Natural killer cell (primary cell): ENCODE measurements around the gene DNAH10. TPM values are rescaled to one million over a fixed set of nuclear protein-coding genes. Genes with fewer than 3 reads are reported as not detected.
A peak's percentile ranks its signal among the peaks of the same experiment; 100 is the strongest.

Experiments
- ATAC-seq, 3 donors: fragments of 150-1000 bp in 2 of 3; fragments of 200-7000 bp in 1 of 3; cut with Tn5 transposase; 1 replicate in 1 of 3; 2 replicates in 2 of 3; pipeline ENCODE4 v1.10.0; 2021; ENCODE audit warnings: mild to moderate bottlenecking in 2 of 3, moderate library complexity in 2 of 3
- DNase-seq, 2 donors: peaks; one replicate each; pipeline versions ENCODE4 v3.0.0 to v3.0.0-alpha.2; 2013 to 2021; ENCODE audit warnings: mixed read lengths in 1 of 2
- H3K27ac ChIP-seq: one replicate; pipeline ENCODE4 v1.5.1; 2013; ENCODE audit warnings: mild to moderate bottlenecking, low read length
- H3K27me3 ChIP-seq: one replicate; pipeline ENCODE4 v1.6.1; 2013; ENCODE audit warnings: low read length; ENCODE audit not compliant: control insufficient read depth, insufficient read depth
- H3K36me3 ChIP-seq: one replicate; pipeline ENCODE4 v1.6.1; 2013; ENCODE audit warnings: low read length; ENCODE audit not compliant: control insufficient read depth, insufficient read depth
- H3K4me1 ChIP-seq: one replicate; pipeline ENCODE4 v1.6.1; 2013; ENCODE audit warnings: low read length; ENCODE audit not compliant: control insufficient read depth, insufficient read depth
- H3K4me3 ChIP-seq: one replicate; pipeline ENCODE4 v1.5.1; 2013; ENCODE audit warnings: low read length
- H3K9me3 ChIP-seq: one replicate; pipeline ENCODE4 v1.6.1; 2013; ENCODE audit warnings: low read length; ENCODE audit not compliant: control insufficient read depth, insufficient read depth
- H3K27ac Mint-ChIP-seq, 2 donors: one replicate each; pipeline ENCODE4 v1.8.0; 2022; ENCODE audit warnings: mild to moderate bottlenecking in 2 of 2, mixed read lengths in 2 of 2, moderate library complexity in 1 of 2
- H3K27me3 Mint-ChIP-seq, 2 donors: one replicate each; pipeline ENCODE4 v1.8.0; 2022; ENCODE audit warnings: low read depth in 2 of 2, mixed read lengths in 2 of 2
- H3K36me3 Mint-ChIP-seq: one replicate; pipeline ENCODE4 v1.8.0; 2022; ENCODE audit warnings: mixed read lengths
- H3K4me1 Mint-ChIP-seq, 2 donors: one replicate each; pipeline ENCODE4 v1.8.0; 2022; ENCODE audit warnings: mixed read lengths in 2 of 2
- H3K4me3 Mint-ChIP-seq: one replicate; pipeline ENCODE4 v1.8.0; 2022; ENCODE audit warnings: mild to moderate bottlenecking, moderate library complexity, mixed read lengths
- H3K9me3 Mint-ChIP-seq, 2 donors: one replicate each; pipeline ENCODE4 v1.8.0; 2022; ENCODE audit warnings: mixed read lengths in 2 of 2
- whole genome bisulfite sequencing: methylation state at CpG from one replicate; pipeline ENCODE4 v1.1.7; 2013; ENCODE audit warnings: missing lambda C conversion rate; ENCODE audit not compliant: insufficient coverage; 5-methylcytosine and 5-hydroxymethylcytosine counted together
- intact Hi-C: fragments of 100-400 bp; cut with micrococcal nuclease; formaldehyde crosslinking; loops from one replicate; pipeline ENCODE4 v1.14.2; 2022
- total RNA-seq, 4 donors: library from RNA; stranded (reverse); fragments of 120-200 nt in 1 of 4; gene quantifications; one replicate each; pipeline versions ENCODE4 v1.2.3 to v1.2.4, GENCODE V29; 2013 to 2022
- TF ChIP-seq, protein P1 (sequence below): fragments of 200-600 bp; IDR thresholded peaks from one replicate; pipeline ENCODE4 v1.8.0; 2022; ENCODE audit warnings: antibody characterized with exemption

DNAH10 gene
- total RNA-seq, 3 donors from 2014 or later (not counting 1 experiment from before 2014, with no cell fraction given): 0.43 to 1.7 (median 0.94) TPM

DNA sequence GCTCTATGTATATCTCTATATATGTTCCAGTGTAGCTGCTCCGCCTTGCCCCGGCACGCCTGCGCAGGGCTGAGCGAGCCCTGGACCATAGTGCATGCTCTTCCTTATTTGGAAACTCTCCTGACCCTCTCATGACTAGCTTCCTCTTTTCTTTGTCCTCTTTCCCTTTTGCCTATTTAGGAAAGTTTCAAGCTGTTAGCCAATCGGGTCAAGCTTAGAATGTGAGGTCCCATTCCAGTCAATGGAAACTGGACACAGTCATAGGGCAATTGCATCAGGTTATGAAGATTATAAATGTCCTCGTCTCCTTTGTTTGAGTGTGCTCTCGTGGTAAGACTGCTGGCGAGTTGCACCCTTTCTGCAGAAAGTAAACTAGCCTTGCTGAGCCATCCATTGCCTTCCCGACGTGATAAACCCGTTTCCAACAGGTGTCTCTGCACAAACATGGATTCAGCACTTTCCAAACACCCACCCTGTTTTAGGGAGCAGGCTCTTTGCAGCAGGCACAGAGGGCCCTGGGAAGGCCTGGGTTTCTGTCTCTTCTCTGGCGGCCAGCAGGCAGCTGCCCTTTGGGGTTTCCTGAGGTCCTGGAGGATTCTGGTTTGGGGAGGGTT lies 179.6 kb downstream of the DNAH10 start:
- Histone ChIP-seq H3K36me3 (peaks cover 18% of the 10 kb centered on the region), H3K27me3 (no peaks in the 10 kb centered on the region), H3K4me1 (peaks cover 26% of the 10 kb centered on the region), H3K9me3 (no peaks in the 10 kb centered on the region), H3K27ac (no peak overlapping the region), H3K4me3 (no peak overlapping the region)
- H3K4me3 Mint-ChIP-seq: no peak overlapping the region
- no peak for DNase-seq
- TF ChIP-seq, protein P1, sequence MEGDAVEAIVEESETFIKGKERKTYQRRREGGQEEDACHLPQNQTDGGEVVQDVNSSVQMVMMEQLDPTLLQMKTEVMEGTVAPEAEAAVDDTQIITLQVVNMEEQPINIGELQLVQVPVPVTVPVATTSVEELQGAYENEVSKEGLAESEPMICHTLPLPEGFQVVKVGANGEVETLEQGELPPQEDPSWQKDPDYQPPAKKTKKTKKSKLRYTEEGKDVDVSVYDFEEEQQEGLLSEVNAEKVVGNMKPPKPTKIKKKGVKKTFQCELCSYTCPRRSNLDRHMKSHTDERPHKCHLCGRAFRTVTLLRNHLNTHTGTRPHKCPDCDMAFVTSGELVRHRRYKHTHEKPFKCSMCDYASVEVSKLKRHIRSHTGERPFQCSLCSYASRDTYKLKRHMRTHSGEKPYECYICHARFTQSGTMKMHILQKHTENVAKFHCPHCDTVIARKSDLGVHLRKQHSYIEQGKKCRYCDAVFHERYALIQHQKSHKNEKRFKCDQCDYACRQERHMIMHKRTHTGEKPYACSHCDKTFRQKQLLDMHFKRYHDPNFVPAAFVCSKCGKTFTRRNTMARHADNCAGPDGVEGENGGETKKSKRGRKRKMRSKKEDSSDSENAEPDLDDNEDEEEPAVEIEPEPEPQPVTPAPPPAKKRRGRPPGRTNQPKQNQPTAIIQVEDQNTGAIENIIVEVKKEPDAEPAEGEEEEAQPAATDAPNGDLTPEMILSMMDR: no peak
- no peak for ATAC-seq
- no peaks in the 10 kb centered on the region for H3K9me3 Mint-ChIP-seq
- H3K4me1 Mint-ChIP-seq: peaks cover 29 to 40% of the 10 kb centered on the region in 2 donors
- H3K27ac Mint-ChIP-seq: peak overlapping the region in 1 of 2 donors; percentile 53
- WGBS: 91% methylated on average over 13 of the region's 13 CpGs
- intact Hi-C loops: no loop called here
- peaks cover 15% of the 10 kb centered on the region for H3K36me3 Mint-ChIP-seq
- H3K27me3 Mint-ChIP-seq: no peaks in the 10 kb centered on the region

DNA sequence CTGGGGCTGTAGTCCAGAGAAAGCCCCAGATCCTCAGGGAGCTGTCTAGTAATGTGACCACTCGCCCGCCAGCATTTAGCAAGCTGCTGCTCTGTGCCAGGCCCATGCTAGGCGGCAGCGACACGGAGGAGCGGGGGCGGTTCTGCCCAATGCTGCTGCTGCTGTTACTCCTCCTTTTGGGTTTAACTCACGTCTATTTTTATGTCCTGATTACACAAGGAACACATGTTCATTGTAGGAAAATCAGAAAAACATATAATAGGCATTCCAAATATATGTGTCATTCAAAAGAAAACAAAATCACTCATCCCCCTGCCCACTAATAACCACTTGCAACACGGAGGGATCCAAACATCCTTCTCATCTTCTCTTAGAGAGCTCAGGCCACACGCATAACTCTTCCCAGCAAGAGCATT lies 180.1 kb downstream of the DNAH10 start:
- Histone ChIP-seq H3K36me3 (peaks cover 17% of the 10 kb centered on the region), H3K27ac (no peak overlapping the region), H3K4me3 (no peak overlapping the region), H3K4me1 (peaks cover 21% of the 10 kb centered on the region), H3K9me3 (no peaks in the 10 kb centered on the region), H3K27me3 (no peaks in the 10 kb centered on the region)
- WGBS: 95% methylated on average over 10 of the region's 10 CpGs
- intact Hi-C loops: no loop called here
- H3K27ac Mint-ChIP-seq: no peak overlapping the region
- TF ChIP-seq, protein P1: no peak
- no peak for DNase-seq
- H3K36me3 Mint-ChIP-seq: peaks cover 15% of the 10 kb centered on the region
- H3K4me1 Mint-ChIP-seq: peaks cover 27 to 37% of the 10 kb centered on the region in 2 donors
- ATAC-seq: no peak
- no peaks in the 10 kb centered on the region for H3K9me3 Mint-ChIP-seq
- H3K4me3 Mint-ChIP-seq: no peak overlapping the region
- H3K27me3 Mint-ChIP-seq: no peaks in the 10 kb centered on the region

DNA sequence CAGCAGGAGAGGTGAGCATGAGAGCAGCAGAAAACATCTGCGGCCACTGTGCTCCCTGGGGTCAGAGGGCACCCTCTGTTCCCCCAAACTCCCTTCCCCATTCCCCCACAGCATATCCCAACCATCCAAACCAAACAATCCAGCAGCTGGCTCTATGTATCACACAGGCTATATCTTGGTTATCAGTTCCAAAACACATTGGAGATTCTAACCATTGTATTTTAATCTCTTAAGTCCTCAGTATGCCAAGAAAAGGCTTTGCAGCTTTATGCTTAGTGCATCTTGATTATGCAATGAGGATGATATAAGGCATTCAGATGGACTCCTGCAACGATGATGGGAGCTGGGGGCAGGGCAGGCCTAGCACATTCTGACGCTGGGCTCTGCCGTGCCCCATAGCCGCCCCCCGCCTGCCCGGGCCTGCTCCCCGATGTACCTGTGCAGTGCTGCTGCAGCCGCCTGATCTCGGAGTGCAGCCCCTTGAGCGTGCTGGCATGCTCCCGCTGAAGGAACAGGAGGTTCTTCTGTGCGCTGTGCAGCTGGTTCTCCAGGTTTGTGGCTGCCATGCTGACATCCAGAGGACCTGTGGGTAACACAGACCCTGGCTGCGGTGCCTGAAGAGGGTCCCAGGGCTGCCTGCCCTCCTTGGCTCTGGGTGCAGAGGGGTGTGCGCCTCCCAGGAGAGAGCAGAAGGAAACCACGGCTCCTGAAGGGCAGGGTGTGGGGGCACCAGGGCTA lies 181.0 kb downstream of the DNAH10 start:
- Mint-ChIP-seq H3K27ac (no peak overlapping the region), H3K27me3 (no peaks in the 10 kb centered on the region), H3K9me3 (no peaks in the 10 kb centered on the region), H3K36me3 (peaks cover 15% of the 10 kb centered on the region), H3K4me1 (peaks cover 19 to 34% of the 10 kb centered on the region in 2 donors), H3K4me3 (no peak overlapping the region)
- Histone ChIP-seq H3K9me3 (no peaks in the 10 kb centered on the region), H3K27ac (no peak overlapping the region), H3K4me3 (no peak overlapping the region), H3K4me1 (peaks cover 13% of the 10 kb centered on the region), H3K36me3 (peaks cover 17% of the 10 kb centered on the region), H3K27me3 (no peaks in the 10 kb centered on the region)
- intact Hi-C loops: no loop called here
- no peak for ATAC-seq
- TF ChIP-seq, protein P1: no peak
- 96% methylated on average over 16 of the region's 16 CpGs for WGBS
- no peak for DNase-seq
